BLaER1 treated with 17β-estradiol and CSF1 and Interleukin-3, amounts not matched to agents 10 nM and 100 nM (cell line): ENCODE measurements around the gene AMPD1.

Experiments
- H3K27ac ChIP-seq, 11 experiments: shearing (Covaris generic); formaldehyde crosslinking; 2 replicates each; pipeline ENCODE4 v1.8.1; 2022
- H3K27me3 ChIP-seq, 11 experiments: shearing (Covaris generic); formaldehyde crosslinking; 2 replicates each; pipeline ENCODE4 v1.8.1; 2022
- H3K36me3 ChIP-seq, 11 experiments: shearing (Covaris generic); formaldehyde crosslinking; 2 replicates each; pipeline ENCODE4 v1.8.1; 2022
- H3K4me1 ChIP-seq, 10 experiments: shearing (Covaris generic); formaldehyde crosslinking; 2 replicates each; pipeline ENCODE4 v1.8.1; 2022
- H3K4me2 ChIP-seq, 11 experiments: shearing (Covaris generic); formaldehyde crosslinking; 2 replicates each; pipeline ENCODE4 v1.8.1; 2022
- H3K4me3 ChIP-seq, 10 experiments: shearing (Covaris generic); formaldehyde crosslinking; 2 replicates each; pipeline ENCODE4 v1.8.1; 2022
- H3K9ac ChIP-seq, 11 experiments: shearing (Covaris generic); formaldehyde crosslinking; 2 replicates each; pipeline ENCODE4 v1.8.1; 2022
- H3K9me3 ChIP-seq, 11 experiments: shearing (Covaris generic); formaldehyde crosslinking; replicated peaks in 1 of 11; 2 replicates each; pipeline ENCODE4 v1.8.1; 2022
- H4K20me1 ChIP-seq, 11 experiments: shearing (Covaris generic); formaldehyde crosslinking; 2 replicates each; pipeline ENCODE4 v1.8.1; 2022
- Cebpa-rat ChIP-seq, 11 experiments: shearing (Covaris generic); IDR thresholded peaks; 2 replicates each; pipeline ENCODE4 v1.8.1; 2022

The AMPD1 gene

DNA sequence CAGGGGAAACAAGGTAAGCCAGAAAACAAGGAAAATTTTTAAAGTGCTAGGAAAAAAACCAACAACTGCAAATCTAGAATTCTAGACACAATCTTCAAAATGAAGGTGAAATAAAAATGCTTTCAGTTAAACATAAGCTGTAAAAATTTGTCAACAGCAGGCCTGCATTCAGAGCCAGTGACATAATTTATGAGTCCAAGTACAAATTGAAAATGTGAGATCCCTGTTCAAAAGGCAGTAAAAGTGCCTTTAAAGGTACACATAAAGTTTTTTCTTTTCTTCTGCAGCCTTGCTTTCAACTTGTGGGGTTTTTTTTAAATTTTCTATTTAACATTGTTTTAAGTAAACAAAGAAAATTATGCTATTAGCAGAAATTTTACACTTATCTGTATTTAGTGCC is 62.9 kb downstream of the AMPD1 start:
- Histone ChIP-seq H4K20me1 (no peaks in the 10 kb centered on the region), H3K9me3 (peaks cover 0 to 15% (median 6%) of the 10 kb centered on the region in 11 experiments; a peak in 9 of 22 replicates), H3K9ac (no peak overlapping the region), H3K27ac (no peak overlapping the region), H3K36me3 (no peaks in the 10 kb centered on the region), H3K4me1 (no peaks in the 10 kb centered on the region), H3K4me2 (no peak overlapping the region), H3K4me3 (no peak overlapping the region), H3K27me3 (no peaks in the 10 kb centered on the region)
- TF ChIP-seq Cebpa-rat (IDR thresholded peaks at IDR 0.05), result no peak

DNA sequence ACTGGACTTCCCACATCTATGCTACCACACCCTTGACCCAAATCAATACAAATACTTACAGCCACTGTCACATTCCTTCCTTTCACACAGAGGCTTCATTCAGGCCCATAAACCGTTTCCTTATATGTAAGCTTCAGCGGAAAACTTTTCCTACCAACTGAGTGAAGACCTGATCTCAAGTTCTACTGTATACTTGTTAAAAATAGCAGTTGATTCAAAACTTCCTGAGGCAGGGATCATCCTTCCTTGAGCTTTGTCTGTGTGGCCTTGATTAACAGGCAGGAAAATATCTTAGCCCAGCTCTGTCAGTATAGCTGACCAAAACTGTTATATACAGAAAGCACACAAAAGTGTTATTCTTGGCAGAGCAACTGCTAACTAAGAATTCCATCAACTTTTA is 68.2 kb downstream of the AMPD1 start:
- Histone ChIP-seq H3K9me3 (peaks cover 0 to 12% (median 6%) of the 10 kb centered on the region in 11 experiments; a peak in 9 of 22 replicates), H3K4me1 (no peaks in the 10 kb centered on the region), H4K20me1 (no peaks in the 10 kb centered on the region), H3K36me3 (no peaks in the 10 kb centered on the region), H3K9ac (no peak overlapping the region), H3K4me2 (no peak overlapping the region), H3K27me3 (no peaks in the 10 kb centered on the region), H3K4me3 (no peak overlapping the region), H3K27ac (no peak overlapping the region)
- no peak for TF ChIP-seq Cebpa-rat (IDR thresholded peaks at IDR 0.05)

DNA sequence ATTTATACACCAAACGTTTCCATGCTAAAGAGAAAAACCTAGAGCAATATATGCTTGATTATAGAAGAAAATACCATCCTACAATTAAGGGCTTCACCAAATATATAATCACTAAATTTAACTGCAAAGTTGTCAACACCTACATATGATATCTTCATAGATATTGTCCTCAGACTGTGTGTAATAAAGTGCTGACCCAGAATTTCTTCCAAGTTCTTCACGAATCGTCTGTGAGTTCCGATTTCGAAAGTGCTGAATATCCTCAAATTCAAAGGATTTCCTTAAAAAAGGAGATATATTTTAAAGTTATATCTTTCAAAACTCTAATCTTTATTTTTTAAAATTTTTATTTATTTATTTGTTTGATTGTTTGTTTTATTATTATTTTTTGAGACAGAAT is 72.0 kb downstream of the AMPD1 start:
- Histone ChIP-seq H3K9ac (no peak overlapping the region), H3K27me3 (no peaks in the 10 kb centered on the region), H3K4me1 (no peaks in the 10 kb centered on the region), H3K4me3 (no peak overlapping the region), H3K36me3 (no peaks in the 10 kb centered on the region), H4K20me1 (no peaks in the 10 kb centered on the region), H3K9me3 (no peaks in the 10 kb centered on the region), H3K4me2 (no peak overlapping the region), H3K27ac (no peak overlapping the region)
- TF ChIP-seq Cebpa-rat (IDR thresholded peaks at IDR 0.05), result no peak
